GM19328 (cell line): Measurements from ENCODE around the gene TRPM2.

Experiments
- ATAC-seq: cut with Tn5 transposase; IDR thresholded peaks from one replicate; pipeline ENCODE4 v1.9.1; 2021; ENCODE audit warnings: mild to moderate bottlenecking, moderate library complexity; ENCODE audit not compliant: unreplicated experiment

Gene TRPM2

DNA sequence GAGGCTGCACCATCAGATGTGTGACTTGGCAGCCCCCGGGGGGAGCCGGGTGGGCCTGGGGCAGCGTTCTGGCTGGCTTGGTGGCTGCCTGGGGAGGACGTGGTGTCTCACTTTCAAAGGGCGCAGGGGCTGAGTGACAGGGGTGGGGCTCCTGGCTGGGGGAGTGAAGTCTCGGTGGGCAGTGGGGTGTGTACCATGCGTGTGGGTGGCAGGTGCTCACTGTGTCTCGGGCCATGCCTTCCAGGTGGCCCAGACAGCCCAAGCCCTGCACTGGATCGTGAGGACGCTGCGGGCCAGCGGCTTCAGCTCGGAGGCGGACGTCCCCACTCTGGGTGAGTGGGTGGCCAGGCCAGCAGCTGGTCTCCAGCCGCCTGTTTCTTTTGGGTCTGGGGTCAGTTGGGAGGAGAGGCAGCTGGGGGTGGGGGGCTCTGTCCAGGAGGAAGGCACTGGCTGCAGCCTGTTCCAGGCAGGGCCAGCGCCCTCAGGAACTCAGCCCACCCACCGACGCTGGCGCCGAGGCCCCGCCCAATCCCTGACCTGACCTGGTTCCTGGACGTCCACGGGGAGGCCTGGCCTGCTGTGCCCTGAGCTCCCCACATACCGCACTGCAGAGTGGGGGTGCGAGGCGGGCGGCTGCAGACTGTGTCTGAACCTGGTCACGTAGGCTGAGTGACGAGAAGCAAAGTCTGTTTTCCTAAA lies 71.3 kb downstream of the TRPM2 start:
- ATAC-seq, result no peak

DNA sequence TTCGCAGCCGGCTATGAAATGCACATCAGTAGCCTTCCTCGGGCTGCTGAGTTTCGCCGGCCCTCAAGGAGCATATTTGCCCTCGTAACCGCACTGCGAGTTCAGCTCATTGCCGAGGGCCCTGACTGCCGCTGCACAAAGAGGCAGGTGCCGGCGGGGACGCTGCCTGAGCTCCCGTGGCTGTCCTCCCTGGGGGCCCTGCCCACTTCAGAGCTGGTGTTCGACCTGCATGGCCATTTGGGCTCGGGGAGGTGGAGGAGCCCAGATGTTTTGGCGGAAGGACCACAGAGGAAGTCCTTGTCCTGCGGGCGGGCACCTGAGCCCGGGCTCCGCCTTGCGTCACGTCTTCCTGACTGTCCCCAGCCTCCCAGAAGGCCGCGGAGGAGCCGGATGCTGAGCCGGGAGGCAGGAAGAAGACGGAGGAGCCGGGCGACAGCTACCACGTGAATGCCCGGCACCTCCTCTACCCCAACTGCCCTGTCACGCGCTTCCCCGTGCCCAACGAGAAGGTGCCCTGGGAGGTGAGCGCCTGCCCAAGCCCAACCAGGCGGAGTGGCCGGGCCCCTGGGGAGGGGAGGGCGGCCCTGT lies 72.0 kb downstream of the TRPM2 start:
- no peak for ATAC-seq

DNA sequence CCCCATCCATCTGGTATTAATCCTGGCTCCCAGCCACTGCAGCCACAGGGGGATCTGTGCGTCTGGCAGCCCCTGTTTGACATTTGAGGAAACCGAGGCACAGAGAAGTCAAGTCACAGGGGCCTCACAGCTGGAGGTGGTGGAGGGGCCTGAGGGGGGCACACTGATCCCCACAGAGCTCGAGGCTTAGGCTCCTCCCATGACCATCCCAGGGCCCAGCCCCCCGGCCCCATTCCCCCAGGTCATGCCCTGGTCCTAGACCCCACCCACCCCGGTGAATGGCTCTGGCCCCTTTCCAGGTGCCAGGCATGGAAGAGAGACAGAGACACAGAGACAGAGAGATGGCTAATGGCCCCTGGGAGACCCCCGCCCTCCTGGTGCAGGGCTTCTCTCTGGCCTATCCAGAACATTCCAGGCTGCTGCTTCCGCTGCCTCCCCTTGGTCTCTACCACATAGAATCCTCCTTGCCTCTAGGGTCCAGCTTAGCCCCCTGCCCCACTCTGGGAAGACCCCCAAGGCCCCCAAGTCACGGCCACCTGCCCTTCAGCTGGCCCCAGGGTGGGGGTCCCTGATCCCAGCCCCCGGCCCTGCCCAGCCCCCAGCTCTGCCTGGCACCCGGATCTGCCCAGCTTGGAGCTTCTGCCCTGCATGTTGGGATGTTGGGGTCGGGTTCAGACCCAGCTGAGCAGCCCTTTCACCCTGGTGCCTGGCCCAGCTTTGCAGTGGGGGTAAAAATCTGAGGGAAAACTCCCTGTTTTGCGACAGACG lies 72.7 kb downstream of the TRPM2 start:
- ATAC-seq, result no peak

DNA sequence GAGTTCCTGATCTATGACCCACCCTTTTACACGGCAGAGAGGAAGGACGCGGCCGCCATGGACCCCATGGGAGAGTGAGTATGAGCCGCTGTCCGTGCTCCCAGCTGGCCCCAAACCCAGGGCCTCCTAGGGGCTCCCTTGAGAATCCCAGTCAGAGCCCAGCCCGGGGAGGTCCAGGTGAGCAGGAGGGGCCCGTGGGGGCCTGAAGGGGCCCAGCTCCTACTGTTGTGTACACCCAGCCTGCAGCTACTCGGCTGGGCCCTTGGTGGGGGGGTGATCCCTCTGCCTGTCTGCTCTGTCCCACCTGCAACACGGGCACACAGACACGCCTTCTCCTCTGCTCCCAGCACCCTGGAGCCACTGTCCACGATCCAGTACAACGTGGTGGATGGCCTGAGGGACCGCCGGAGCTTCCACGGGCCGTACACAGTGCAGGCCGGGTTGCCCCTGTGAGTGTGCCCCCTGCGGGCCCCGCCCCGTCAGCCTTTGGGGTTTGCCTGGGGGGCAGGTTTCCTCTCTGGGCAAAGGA lies 73.3 kb downstream of the TRPM2 start:
- no peak for ATAC-seq

DNA sequence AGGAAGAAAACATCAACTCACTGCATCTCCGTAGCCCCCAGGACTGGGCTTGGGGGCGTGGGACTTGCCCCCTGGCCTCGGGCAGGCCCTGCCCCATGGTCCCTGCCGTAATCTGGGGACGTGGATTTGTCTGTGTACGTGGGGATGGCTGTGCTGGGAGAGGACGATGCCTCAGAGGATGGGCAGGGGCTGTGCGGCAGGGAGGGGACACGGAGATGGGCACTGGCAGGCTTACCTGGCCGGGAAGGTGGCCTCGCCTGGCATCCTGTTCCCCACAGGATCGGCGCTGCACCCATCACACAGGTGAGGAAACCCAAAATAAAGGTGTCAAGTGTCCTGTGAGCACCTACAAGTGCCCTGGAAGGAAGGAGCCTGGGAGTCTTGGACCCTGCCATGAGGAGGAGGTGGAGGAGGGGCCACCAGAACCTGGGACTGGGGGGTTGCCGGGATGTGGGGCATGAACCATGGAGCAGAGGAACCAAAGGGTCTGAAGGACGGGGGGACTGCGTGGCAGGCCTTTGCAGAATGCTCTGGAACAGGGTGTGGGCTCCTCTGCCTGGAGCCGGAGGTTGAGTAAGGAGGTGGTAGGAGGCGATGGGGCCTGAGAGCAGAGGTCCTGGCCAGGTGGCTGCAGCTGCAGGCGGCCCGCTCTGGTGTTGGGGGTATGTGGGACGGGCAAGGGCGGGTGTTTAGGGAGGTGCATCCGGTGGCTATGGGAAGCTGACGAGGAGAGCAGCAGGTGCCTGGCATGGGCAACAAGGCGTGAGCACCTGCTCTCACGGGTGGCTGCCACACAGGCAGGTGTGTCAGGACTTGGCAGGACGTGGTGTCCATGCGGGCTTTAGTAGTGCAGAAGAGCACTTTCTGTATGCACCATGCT lies 74.1 kb downstream of the TRPM2 start:
- ATAC-seq, result no peak

DNA sequence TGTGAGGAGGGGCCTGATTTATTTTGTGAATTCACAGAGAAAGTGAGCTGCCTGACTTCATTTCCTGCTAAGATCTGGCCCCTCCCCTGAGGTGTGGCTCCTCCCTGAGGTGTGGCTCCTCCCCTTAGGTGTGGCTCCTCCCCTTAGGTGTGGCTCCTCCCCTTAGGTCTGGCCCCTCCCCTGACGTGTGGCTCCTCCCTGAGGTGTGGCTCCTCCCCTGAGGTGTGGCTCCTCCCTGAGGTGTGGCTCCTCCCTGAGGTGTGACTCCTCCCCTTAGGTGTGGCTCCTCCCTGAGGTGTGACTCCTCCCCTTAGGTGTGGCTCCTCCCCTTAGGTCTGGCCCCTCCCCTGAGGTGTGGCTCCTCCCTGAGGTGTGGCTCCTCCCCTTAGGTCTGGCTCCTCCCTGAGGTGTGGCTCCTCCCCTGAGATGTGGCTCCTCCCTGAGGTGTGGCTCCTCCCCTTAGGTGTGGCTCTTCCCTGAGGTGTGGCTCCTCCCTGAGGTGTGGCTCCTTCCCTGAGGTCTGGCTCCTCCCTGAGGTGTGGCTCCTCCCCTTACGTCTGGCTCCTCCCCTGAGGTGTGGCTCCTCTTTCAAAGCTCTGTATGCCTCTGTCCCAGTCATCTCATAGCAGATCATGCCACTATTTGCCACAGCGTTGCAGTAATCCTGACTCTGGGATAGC lies 75.0 kb downstream of the TRPM2 start:
- no peak for ATAC-seq

DNA sequence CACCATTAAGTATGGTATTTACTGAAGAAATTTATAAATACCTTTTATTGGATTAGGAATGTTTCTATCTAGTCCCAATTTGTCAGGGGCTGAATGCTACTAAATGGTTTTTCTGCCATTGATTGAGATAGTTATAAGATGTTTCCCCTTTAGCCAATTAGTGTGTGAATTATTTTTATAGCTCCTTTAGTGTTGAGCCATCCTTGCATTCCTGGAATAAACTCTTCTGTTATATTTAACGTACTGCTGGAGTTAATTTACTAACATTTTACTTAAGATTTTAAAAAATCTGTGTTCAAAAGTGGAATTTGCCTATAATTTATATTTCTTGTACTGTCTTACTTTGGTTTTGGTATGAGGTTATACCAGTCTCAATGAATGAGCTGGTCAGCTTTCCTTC lies 76.5 kb downstream of the TRPM2 start:
- no peak for ATAC-seq

DNA sequence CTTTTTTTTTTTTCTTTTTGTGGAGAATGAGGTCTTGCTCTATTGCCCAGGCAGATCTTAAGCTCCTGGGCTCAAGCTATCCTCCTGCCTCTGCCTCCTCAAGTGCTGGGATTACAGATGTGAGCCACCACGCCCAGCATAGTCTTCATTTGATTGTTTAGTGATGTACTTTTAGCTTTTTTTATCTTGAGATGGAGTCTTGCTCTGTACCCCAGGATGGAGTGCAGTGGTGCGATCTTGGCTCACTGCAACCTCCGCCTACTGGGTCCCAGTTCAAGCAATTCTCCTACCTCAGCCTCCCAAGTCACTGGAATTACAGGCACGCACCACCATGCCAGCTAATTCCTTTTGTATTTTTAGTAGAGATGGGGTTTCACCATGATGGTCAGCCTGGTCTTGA lies 77.9 kb downstream of the TRPM2 start:
- ATAC-seq, result no peak

DNA sequence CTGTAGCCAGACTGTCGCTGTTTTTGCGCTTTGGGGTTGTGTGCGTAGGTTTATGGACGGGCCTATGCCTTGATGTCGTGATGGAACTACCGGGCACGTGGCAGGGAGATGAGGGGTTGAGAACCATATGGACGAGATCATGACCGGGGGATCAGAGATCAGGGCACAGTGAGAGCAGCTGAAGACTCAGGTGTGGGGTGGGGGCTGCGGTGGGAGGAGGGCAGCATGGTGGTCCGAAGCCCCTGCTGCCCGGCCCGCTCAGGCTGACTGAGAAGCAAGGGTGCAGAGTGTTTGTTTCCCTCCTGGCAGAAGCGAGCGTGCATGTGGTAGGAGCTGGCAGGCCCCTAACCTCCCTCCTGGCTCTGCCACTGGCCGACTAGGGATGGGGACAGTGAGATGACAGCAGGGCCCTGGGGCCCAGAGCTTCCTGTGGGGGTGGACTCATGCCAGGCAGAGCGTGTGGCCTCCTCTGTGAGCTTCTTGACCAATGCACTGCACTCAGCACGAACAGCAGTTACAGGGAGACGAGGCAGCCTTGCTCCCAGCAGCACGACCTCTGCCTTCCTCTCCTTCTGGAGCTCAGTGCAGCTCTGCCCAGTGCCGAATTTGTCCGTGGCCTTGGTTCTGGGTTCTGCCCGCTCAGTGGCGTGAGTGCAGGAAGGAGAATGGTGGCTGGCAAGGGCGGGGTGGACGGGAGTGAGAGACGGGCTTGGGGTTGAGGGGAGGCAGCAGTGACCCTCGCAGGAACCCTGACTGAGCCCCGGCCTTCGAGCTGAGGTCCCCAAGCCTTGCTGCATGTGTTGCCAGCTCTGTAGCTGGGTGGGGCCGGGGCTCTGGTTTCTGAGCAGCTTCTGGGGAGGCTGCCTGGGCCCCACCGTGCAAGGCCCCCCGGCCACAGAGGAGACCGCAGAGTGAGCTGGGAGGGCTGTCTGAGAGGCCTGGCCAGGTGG lies 79.7 kb downstream of the TRPM2 start:
- ATAC-seq, result no peak

DNA sequence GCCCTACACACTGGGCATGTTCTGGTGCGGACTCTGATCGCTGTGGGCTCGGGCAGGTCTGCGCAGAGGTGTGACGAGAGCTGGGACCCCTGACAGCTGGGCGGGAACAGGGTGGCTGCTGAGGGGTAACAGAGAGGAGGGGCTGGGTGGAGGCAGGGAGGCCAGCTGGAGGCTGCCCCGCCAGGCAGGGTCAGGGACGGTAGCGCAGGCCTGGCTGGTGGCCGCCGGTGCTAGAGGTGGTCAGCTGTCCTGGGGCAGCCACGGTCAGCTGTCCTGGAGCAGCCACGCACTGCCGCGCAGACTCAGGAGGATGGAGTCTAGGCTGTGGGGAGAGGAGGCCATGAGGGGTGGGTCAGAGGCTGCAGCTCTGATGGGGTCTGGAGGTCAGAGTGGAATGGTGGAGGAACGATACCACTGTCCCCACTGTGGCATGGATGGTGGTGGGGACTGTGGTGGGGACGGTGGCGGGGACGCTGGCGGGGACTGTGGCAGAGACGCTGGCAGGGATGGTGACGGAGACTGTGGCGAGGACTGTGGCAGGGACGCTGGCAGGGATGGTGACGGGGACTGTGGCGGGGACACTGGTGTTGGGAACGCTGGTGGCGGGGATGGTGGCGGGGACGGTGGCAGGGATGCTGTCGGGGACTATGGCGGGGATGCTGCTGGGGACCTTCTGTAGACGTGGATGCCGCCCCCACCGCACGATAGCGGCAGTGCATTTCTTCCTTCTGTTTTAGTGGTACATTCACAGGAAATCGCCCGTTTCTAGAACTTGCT lies 80.6 kb downstream of the TRPM2 start:
- ATAC-seq, result no peak

DNA sequence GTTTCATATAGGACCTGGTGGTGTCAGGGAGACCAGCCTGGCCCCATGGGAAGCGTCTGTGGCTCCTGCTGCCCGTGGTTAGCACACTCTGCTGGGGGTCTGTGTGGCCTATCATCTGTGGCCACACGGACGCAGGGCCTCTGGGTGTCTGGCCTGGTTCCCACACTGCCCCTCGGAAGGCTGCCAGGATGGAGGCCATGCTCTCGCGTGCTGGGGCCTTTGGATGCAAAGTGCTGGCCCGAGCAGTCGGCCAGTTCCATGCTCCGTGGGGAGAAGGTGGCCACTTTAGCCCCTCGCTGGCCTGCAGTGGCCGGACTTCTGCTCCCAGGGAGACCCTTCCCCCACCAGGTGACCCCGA lies 81.1 kb downstream of the TRPM2 start:
- ATAC-seq, result no peak

DNA sequence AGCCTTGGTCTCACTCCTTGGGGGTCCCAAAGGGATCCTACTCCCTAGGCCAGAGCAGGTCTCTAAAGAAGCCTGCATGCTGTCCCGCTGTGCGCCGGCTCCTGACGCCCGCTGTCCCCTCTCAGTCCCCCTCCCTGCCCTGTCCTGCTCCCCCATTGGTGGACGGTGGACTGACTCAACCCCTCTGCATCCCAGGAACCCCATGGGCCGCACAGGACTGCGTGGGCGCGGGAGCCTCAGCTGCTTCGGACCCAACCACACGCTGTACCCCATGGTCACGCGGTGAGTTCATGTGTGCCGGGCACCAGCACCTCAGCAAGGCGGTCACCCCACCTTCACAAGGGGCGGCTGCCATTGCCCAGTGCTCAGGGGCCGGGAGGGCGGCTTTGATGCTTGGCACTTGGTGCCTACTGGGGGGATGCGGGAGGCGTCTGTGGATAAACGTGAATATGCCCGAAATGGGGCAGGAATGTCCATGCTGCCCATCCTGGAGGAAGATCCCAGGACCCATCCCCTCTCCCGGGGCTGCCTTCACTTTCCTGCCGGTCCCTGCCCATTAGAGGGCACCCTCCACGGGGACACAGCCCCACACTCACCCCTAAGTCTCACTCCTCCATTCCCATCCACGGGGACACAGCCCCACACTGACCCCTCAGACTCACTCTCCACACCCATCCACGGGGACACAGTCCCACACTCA lies 81.7 kb downstream of the TRPM2 start:
- no peak for ATAC-seq

DNA sequence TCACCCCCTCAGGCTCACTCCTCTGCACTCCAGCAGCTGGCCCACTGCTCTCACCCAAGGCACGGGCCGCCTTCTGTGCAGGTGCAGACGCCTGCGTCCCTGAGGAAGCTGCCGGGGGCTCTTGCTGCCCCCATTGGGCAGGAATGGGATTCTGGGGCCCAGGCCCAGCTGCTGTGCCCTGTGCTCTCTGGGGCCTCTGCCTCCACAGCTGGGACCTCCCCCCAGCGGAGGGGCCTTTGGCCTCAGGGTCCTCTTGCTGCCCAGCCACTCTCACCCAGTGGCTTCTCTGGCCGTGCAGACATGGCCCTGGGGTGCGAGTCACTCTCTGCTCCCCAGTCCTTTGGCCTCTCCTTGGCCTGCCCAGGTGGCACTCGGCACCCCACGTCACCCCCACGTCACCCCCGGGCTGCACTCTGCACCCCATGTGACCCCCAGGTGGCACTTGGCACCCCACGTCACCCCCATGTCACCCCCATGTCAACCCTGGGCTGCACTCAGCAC lies 82.7 kb downstream of the TRPM2 start:
- ATAC-seq, result no peak

DNA sequence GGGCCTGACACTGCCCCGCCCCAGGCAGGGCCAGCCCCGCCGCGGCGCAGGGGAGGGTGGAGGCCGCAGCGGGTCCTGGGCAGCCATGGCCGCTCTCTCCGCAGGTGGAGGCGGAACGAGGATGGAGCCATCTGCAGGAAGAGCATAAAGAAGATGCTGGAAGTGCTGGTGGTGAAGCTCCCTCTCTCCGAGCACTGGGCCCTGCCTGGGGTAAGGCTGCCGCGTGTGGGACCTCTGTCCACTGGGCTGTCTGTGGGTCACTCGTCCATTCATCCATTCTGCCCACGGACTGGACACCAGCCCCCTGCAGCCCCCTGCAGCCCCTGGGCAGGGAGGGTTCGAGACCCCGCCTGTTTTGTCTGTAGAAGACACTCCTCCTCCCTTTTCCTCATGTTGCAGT lies 83.5 kb downstream of the TRPM2 start:
- no peak for ATAC-seq

DNA sequence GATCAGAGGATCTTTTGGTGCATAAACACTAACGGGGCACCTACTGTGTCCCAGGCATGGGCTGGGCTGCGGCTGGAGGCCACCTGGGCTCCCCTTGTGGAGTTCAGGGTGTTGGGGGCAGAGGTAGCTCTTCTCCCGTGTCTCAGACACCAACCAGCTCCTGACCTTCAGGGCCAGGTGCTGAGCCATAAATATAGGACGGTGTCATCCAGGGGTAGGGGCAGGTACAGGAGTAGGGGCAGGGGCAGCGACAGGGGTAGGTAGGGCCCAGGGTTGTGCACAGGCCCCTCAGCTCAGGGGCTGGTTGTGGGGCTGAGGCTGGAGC lies 83.9 kb downstream of the TRPM2 start:
- no peak for ATAC-seq

DNA sequence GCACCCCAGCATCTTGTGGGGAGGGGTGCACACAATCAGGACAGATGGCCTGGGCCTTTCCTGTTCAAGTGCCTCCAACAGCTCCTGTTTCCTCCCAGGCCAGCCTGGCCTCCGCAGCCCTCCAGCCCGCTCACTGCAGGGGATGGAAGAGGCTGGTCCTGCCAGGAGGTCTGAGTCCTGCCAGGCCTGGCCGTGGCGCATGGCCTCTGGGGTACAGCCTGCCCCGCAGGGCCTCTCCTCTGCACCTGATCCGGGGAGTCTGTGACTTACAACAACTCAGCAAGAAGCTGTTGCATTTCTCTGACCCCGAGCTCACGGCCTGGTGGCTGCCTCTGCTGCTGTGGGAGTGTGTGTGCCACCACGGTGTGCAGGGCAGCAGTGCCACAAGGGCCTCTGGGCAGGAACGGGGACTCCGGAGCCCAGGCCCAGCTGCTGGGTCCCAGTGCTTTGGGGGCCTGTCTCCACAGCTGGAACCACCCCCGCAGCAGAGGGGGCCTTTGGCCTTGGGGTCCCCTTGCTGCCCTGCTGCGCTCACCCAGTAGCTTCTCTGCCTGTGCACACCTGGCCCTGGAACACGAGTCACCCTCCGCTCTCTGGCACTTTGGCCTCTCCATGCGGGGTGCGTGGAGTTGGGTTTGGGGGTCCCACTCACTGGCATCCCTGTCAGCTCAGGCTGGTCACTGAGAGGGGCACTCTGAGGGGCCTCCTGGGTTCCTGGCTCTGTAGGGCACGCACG lies 84.4 kb downstream of the TRPM2 start:
- no peak for ATAC-seq

DNA sequence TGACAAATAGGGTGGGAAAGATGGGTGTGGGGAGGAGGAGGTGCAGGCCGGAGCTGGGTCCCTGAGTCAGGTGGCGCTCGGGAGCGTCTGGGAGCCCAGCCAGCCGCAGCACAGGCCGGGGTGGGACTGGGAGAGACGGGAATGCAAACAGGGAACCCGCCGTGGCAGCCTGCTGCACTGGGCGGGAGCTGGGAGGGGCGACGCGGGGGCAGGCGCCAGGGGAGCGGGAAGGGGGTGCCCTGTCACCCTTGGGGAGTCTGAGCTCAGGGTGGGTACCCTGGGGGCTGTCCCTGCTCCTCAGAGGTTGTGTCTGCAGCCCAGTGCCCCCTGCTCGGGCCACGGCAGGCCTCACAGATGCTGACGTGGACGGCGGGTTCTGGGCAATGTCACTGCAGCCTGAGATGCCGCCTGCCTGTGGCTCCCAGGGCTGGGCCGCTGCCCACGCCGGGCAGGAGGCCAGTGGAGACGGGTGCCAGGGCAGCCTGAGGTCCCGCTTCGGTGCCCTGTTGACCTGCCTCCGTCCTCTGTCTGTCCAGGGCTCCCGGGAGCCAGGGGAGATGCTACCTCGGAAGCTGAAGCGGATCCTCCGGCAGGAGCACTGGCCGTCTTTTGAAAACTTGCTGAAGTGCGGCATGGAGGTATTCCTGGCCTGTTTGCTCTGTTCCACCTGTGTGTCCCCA lies 85.2 kb downstream of the TRPM2 start:
- ATAC-seq, result no peak
